Naive B cell (primary cell): ENCODE results near the gene MS4A18. TPM values are rescaled to one million over a fixed set of nuclear protein-coding genes. Genes with fewer than 3 reads are reported as not detected.

Experiments used
- ATAC-seq, 2 donors: fragments of 150-1000 bp; cut with Tn5 transposase; 2 replicates each; pipeline ENCODE4 v1.10.0; 2021; ENCODE audit warnings: low read depth in 2 of 2, mild to moderate bottlenecking in 2 of 2, moderate library complexity in 2 of 2
- DNase-seq: peaks from one replicate; pipeline ENCODE4 v3.0.0; 2022
- H3K27ac Mint-ChIP-seq, 6 donors: one replicate each; pipeline ENCODE4 v1.8.0; 2020 to 2022; ENCODE audit warnings: mild to moderate bottlenecking in 6 of 6, mixed read lengths in 6 of 6, moderate library complexity in 5 of 6, inconsistent platforms in 2 of 6
- H3K27me3 Mint-ChIP-seq, 3 donors: one replicate each; pipeline ENCODE4 v1.8.0; 2021 to 2022; ENCODE audit warnings: mixed read lengths in 3 of 3, mild to moderate bottlenecking in 1 of 3
- H3K36me3 Mint-ChIP-seq, 2 donors: one replicate each; pipeline ENCODE4 v1.8.0; 2020 to 2022; ENCODE audit warnings: mixed read lengths in 2 of 2, inconsistent platforms in 1 of 2, mild to moderate bottlenecking in 1 of 2
- H3K4me1 Mint-ChIP-seq, 3 donors: one replicate each; pipeline ENCODE4 v1.8.0; 2020 to 2022; ENCODE audit warnings: mixed read lengths in 3 of 3, inconsistent platforms in 1 of 3, mild to moderate bottlenecking in 1 of 3, moderate library complexity in 1 of 3
- H3K4me3 Mint-ChIP-seq, 8 donors: one replicate each; pipeline ENCODE4 v1.8.0; 2020 to 2022; ENCODE audit warnings: mild to moderate bottlenecking in 8 of 8, mixed read lengths in 8 of 8, moderate library complexity in 8 of 8, inconsistent platforms in 2 of 8
- H3K9me3 Mint-ChIP-seq, 7 donors: one replicate each; pipeline ENCODE4 v1.8.0; 2020 to 2022; ENCODE audit warnings: mixed read lengths in 7 of 7, mild to moderate bottlenecking in 5 of 7, inconsistent platforms in 2 of 7, moderate library complexity in 1 of 7
- polyA plus RNA-seq, 6 donors: library from polyadenylated mRNA; unstranded; fragments of 300-500 nt; fragmentation: Illumina TruSeq; gene quantifications; one replicate each; pipeline ENCODE4 v1.2.3, GENCODE V29; 2021; ENCODE audit warnings: low read depth in 6 of 6

MS4A18 gene
- polyA plus RNA-seq, 6 donors from 2014 or later = not detected

DNA sequence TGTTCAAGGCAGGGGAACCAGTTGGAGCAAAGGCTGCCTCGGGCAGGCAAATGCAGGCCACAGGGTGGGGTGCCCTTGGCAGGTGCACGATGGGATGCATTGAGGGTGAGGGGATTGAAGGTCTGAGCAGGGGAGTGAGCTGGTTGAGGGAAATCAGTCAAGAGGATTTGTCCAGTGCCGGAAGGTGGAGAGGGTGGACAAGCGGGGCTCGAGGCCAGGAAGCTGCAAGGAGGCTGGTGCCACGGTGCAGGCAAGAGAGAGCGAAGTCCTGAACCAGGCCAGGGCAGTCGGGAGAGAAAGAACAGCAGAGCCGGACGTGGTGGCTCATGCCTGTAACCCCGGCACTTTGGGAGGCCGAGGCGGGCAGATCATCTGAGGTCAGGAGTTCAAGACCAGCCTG lies 50.2 kb downstream of the MS4A18 start:
- Mint-ChIP-seq H3K4me1 (peaks cover 16 to 19% (median 17%) of the 10 kb centered on the region in 3 donors), H3K27me3 (peaks cover 3 to 24% (median 12%) of the 10 kb centered on the region in 3 donors), H3K9me3 (no peaks in the 10 kb centered on the region), H3K4me3 (peak overlapping the region in 2 of 8 donors; percentile 29 to 73), H3K27ac (peak overlapping the region in 1 of 6 donors; percentile 51), H3K36me3 (no peaks in the 10 kb centered on the region)
- ATAC-seq = no peak
- DNase-seq = no peak

DNA sequence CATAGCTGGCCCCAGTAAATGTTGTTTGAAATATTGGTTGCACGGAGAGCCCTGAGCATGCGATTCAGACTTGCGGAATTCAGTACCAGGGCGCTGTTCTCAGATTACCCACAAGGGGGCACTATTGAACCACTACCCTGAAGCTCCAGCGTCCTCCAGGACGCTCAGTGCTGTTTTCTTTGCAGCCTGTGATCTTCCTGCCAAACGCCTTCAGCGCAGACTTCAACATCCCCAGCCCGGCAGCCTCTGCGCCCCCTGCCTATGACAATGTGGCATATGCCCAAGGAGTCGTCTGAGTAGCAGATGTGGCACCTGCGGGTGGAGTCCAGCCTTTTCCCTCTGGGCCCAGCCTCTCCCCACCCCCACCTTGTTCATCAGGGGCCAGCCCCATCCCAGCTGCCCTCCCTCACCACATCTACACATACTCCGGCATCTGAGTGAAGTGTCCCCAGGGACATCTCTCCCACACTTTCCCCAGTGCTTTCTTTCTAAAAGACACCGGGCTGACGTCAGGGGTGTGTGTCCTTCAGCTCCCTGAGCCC lies 51.0 kb downstream of the MS4A18 start:
- H3K4me1 Mint-ChIP-seq = peaks cover 16 to 19% (median 17%) of the 10 kb centered on the region in 3 donors
- DNase-seq = peak; percentile 74
- H3K36me3 Mint-ChIP-seq = no peaks in the 10 kb centered on the region
- H3K27ac Mint-ChIP-seq = peak overlapping the region in 4 of 6 donors; percentile 37 to 84 (median 54)
- peak; percentile 95 to 96 for ATAC-seq
- peaks cover 3 to 20% (median 8%) of the 10 kb centered on the region in 3 donors for H3K27me3 Mint-ChIP-seq
- peak overlapping the region in 4 of 8 donors; percentile 12 to 78 (median 50) for H3K4me3 Mint-ChIP-seq
- no peaks in the 10 kb centered on the region for H3K9me3 Mint-ChIP-seq

DNA sequence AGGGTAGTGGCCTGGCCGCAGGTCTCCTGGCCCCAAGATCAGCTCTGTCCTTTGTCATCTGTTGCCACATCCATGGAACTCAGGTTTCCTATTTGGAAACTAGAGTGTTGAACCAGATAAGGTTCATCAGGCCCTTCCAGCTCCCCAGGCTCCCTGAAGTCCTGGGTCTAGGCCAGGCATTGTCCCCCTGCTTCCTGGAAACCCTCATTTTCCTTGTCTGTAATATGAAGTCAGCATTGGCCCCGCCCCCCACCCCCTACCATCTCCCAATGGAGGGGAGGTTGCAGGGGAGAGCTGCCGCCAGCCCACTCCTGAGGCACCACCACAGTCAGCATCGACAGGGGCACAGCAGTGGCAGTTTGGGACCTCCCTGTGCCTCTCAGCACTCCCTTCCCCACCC lies 51.6 kb downstream of the MS4A18 start:
- Mint-ChIP-seq H3K27ac (peak overlapping the region in 1 of 6 donors; percentile 54), H3K4me1 (peaks cover 16 to 19% (median 17%) of the 10 kb centered on the region in 3 donors), H3K27me3 (peaks cover 3 to 20% (median 8%) of the 10 kb centered on the region in 3 donors), H3K4me3 (no peak overlapping the region), H3K36me3 (no peaks in the 10 kb centered on the region), H3K9me3 (no peaks in the 10 kb centered on the region)
- ATAC-seq (no peak), DNase-seq (no peak)

DNA sequence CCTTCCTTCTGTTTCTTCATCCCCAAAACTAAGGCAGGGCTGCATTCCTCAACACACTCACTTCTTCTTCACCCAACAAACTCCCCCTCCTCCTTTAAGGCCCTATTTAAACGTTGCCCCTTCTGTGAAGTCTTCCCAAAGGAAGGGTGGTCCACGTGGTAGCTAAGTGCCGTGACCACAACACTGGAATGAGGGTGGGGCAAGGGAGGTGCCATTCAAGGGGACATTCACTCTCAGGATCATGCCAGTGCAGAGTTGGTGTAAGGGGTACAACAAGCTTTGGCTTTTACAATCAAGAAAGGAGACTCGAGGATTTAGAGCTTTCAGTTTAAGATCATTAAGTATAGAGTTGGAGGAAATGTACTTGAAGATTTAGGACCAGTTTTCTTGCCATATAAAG lies 52.6 kb downstream of the MS4A18 start:
- ATAC-seq (no peak), DNase-seq (no peak)
- Mint-ChIP-seq H3K9me3 (no peaks in the 10 kb centered on the region), H3K4me1 (peaks cover 16 to 19% (median 17%) of the 10 kb centered on the region in 3 donors), H3K4me3 (no peak overlapping the region), H3K27me3 (peaks cover 0 to 11% (median 3%) of the 10 kb centered on the region in 3 donors), H3K27ac (no peak overlapping the region), H3K36me3 (no peaks in the 10 kb centered on the region)

DNA sequence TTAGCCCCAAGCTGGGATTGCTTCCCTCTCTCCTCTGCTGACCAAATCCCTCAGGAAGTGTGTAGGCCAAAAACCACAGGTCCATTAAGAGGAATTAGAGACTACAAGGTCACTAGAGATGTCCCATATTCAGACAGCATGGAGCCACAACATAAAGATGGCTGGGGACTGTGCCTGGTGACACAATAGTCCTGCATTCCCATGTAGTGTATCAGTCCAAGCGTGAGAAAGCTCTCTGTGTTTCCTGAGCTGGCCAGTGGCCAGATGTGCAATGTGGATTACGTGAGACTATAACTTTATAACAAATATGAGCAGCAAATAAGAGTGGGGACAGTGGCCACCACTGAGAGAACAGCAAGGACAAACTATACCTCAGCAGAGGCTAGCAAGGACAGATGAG lies 53.1 kb downstream of the MS4A18 start:
- peaks cover 16 to 19% (median 17%) of the 10 kb centered on the region in 3 donors for H3K4me1 Mint-ChIP-seq
- peaks cover 0 to 10% (median 3%) of the 10 kb centered on the region in 3 donors for H3K27me3 Mint-ChIP-seq
- ATAC-seq (no peak), DNase-seq (no peak)
- no peaks in the 10 kb centered on the region for H3K9me3 Mint-ChIP-seq
- peak overlapping the region in 1 of 6 donors; percentile 6 for H3K27ac Mint-ChIP-seq
- no peak overlapping the region for H3K4me3 Mint-ChIP-seq
- H3K36me3 Mint-ChIP-seq = no peaks in the 10 kb centered on the region

DNA sequence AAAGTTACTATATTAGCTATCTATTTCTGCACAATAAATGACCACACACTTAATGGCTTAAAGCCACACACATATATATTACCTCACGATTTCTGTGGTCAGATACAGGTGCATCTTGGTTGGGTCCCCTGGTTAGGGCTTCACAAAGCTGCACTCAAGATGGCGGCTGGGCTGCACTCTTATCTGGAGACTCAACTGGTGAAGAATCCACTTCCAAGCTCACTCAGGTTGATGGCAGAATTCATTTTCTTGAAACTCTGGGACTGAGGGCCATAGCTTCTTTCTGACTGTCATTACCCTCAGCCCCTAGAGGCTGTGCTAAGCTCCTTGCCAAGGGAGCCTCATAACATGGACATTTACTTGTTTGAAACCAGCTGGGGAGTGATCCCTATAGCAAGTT lies 55.5 kb downstream of the MS4A18 start:
- H3K9me3 Mint-ChIP-seq = no peaks in the 10 kb centered on the region
- H3K27ac Mint-ChIP-seq = no peak overlapping the region
- peaks cover 0 to 3% (median 0%) of the 10 kb centered on the region in 3 donors for H3K27me3 Mint-ChIP-seq
- ATAC-seq (no peak), DNase-seq (no peak)
- H3K4me1 Mint-ChIP-seq = peaks cover 0 to 9% (median 7%) of the 10 kb centered on the region in 3 donors
- no peak overlapping the region for H3K4me3 Mint-ChIP-seq
- no peaks in the 10 kb centered on the region for H3K36me3 Mint-ChIP-seq

DNA sequence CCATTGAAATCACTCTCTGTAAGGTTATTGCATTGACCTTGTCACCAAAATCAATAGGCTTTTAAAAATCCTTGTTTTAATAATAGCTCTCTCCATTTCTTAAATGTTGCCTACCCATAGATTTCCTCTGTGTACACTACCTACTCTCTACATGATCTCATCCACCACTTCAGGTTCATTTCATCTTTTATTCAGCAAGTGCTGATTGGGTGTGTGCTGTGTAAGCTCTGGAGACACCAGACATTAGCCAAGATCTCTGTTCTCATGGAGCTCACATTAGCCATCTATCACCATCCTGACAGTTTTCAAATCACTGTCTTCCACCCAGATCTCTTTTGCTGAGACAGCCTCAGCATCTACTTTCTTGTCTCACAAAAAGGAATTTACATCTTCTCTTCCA lies 56.3 kb downstream of the MS4A18 start:
- no peak for ATAC-seq
- no peak for DNase-seq
- no peaks in the 10 kb centered on the region for H3K9me3 Mint-ChIP-seq
- no peaks in the 10 kb centered on the region for H3K27me3 Mint-ChIP-seq
- H3K27ac Mint-ChIP-seq = no peak overlapping the region
- H3K4me1 Mint-ChIP-seq = peaks cover 0 to 2% (median 1%) of the 10 kb centered on the region in 3 donors
- no peak overlapping the region for H3K4me3 Mint-ChIP-seq
- H3K36me3 Mint-ChIP-seq = no peaks in the 10 kb centered on the region

DNA sequence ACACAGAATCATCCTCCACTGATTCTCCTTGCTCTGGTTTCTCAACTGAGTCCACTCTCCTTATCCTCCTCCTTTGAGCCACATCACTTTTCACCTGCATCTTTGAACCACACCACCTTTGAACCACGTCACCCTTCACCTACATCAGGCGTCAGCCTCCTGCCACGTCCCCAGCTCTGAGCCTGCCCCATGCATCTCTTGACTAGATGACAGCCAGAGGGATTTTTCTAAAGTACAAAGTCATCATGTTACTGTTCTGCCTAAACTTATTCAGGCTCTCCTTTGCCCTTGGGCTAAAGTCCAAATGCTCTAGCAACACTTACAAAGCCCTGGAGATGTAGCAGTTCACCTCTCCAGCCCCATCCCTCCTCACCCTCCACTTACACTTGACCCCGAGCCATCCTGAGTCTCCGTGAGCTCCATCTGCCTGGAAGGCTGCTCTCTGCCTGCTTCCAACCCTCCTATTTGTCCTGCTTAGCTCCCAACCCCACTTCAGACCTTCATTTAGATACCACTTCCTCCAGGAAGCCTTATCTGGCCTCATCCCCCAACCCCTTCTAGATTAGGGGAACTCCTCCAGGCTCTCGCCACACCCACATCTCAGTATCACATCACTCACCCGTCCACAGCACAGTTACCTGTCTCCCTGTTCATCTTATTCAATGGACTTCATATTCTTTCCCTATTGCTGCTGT lies 56.9 kb downstream of the MS4A18 start:
- ATAC-seq = no peak
- no peak overlapping the region for H3K27ac Mint-ChIP-seq
- no peaks in the 10 kb centered on the region for H3K27me3 Mint-ChIP-seq
- H3K4me3 Mint-ChIP-seq = no peak overlapping the region
- DNase-seq = no peak
- no peaks in the 10 kb centered on the region for H3K36me3 Mint-ChIP-seq
- H3K9me3 Mint-ChIP-seq = no peaks in the 10 kb centered on the region
- no peaks in the 10 kb centered on the region for H3K4me1 Mint-ChIP-seq

DNA sequence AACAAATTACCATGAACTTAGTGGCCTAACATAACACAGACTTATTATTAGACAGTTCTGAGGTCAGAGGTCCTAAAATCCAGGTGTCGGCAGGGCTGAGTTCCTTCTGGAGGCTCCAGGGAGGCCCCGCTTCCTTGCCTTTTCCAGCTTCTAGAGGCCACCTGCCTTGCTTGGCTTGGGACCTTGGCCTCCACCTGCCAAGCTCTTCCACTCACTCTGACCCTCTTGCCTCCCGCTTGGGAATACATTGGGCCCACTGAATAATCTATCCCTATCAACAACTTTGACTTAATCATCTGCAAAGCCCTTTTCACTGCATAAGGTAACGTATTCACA lies 57.4 kb downstream of the MS4A18 start:
- H3K4me3 Mint-ChIP-seq = no peak overlapping the region
- no peaks in the 10 kb centered on the region for H3K9me3 Mint-ChIP-seq
- H3K27me3 Mint-ChIP-seq = no peaks in the 10 kb centered on the region
- ATAC-seq (no peak), DNase-seq (no peak)
- H3K4me1 Mint-ChIP-seq = no peaks in the 10 kb centered on the region
- H3K27ac Mint-ChIP-seq = no peak overlapping the region
- H3K36me3 Mint-ChIP-seq = no peaks in the 10 kb centered on the region

DNA sequence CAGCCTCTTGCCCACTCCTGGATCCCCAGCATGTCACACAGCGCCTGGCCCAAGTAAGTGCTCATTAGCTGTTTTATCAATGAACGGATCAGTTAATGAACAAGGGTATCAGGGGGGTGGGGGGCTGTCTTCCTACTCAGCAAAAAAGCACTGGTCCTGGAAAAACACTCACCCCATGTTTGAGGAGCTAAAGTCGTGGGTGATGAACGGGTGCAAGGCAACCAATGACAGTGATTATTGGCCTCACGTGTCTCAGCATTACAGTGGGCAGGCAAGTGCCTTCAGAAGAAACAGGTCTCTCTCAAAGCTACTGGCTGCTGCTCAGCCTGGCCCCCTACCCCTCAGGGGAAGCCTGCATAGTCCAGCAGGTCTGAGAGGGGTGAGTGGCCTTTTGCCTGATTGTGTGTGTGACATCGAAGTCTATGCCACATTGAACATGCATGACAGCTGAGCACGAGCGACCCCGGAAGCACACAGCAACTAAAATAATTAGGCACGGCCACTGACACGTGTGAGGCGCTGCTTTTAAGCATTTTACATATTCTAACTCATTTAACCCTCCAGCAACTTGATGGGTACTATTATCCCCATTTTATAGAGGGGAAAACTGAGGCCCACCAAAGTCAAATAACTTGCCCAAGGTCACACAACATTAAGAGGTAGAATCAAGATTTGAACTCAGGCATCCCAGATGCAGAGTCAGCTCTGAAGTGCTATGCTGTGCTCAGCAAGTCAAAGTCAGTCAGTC lies 58.0 kb downstream of the MS4A18 start:
- Mint-ChIP-seq H3K27me3 (no peaks in the 10 kb centered on the region), H3K36me3 (no peaks in the 10 kb centered on the region), H3K27ac (no peak overlapping the region), H3K9me3 (no peaks in the 10 kb centered on the region), H3K4me3 (no peak overlapping the region), H3K4me1 (no peaks in the 10 kb centered on the region)
- DNase-seq = no peak
- no peak for ATAC-seq

DNA sequence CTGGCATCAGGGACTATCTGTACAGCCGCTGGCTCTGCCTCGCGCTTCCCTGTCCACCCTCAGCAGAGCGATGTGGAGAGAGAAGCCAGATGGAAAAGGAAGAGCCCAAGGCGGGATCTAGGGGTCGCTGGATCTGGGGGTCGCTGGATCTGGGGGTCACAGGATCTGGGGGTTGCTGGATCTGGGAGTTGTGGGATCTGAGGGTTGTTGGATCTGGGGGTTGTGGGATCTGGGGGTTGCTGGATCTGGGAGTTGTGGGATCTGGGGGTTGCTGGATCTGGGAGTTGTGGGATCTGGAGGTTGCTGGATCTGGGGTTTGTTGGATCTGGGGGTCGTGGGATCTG lies 58.6 kb downstream of the MS4A18 start:
- Mint-ChIP-seq H3K36me3 (no peaks in the 10 kb centered on the region), H3K27me3 (no peaks in the 10 kb centered on the region), H3K27ac (no peak overlapping the region), H3K4me3 (no peak overlapping the region), H3K4me1 (no peaks in the 10 kb centered on the region), H3K9me3 (no peaks in the 10 kb centered on the region)
- ATAC-seq (no peak), DNase-seq (no peak)

DNA sequence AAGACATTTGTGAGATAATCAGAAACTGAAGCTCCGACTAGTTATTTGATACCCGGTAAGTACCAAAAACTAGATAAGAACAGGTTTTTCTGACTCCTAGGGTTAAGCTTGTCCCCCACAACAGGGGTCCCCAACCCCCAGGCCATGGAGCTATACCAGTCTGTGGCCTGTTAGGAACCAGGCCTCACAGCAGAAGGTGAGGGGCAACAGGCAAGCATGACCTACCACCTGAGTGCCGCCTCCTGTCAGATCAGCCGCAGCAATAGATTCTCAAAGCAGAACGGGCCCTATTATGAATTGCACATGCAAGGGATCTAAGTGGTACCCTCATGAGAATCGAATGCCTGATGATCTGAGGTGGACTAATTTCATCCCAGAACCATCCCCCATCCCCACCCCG lies 59.4 kb downstream of the MS4A18 start:
- Mint-ChIP-seq H3K4me3 (no peak overlapping the region), H3K36me3 (no peaks in the 10 kb centered on the region), H3K9me3 (no peaks in the 10 kb centered on the region), H3K27ac (no peak overlapping the region), H3K27me3 (no peaks in the 10 kb centered on the region), H3K4me1 (no peaks in the 10 kb centered on the region)
- DNase-seq = no peak
- no peak for ATAC-seq

DNA sequence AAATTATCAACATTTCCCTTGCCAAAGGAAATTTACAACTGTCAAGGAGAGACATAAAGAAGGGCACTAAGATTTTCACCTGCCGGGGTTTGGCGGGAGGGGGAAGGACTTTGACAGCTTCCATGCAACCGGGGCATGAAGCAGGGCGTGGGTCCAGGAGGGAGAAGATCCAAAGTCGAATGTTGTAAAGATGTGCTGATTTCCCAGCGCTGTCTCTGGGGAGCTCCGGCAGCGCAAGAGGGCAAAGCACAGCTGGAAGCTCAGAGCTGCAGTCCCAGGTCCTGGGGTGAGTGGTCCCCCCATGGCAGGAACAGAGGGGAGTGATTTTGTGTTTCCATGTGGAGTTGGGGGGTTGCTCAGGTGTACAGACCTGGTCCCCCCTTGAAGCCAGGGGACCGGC lies 60.6 kb downstream of the MS4A18 start, which contains the start of gene MS4A10:
Gene MS4A10 (plus strand): TSS at position 198 of the 400 bp plus-strand sequence. CDS start 5,003 bp downstream, outside the sequence.
- H3K27ac Mint-ChIP-seq = no peak within 1 kb of the TSS
- no peaks in the 10 kb centered on the region for H3K27me3 Mint-ChIP-seq
- H3K4me1 Mint-ChIP-seq = no peaks in the 10 kb centered on the region
- no peaks in the 10 kb centered on the region for H3K36me3 Mint-ChIP-seq
- no peak within 1 kb of the TSS for H3K4me3 Mint-ChIP-seq
- no peak for DNase-seq
- H3K9me3 Mint-ChIP-seq = no peaks in the 10 kb centered on the region
- ATAC-seq = no peak

DNA sequence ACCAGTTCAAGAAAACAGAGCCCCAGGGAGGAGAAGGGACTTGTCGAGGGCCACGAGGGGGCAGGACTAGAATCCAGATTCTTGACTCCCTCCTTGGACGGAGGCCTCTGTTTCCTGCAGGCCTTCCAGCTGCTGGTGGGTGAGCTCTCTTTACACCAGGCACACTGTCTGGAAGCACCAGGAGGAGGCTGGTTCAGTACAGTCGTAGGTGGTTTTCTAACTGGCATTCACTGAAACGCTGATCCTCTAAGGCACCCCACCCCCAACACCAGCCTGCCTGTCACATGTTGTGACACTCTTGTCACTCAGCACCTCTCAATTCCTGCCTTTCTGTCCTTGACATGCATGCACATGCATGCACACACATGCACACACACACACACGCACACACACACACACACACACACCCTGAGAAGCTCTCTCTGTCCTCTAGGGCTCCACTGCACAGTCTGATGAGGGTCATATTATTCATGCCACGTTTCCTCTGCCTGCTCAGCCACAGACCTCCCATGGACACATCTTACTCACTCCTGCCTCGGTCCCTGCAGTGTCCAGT lies 61.4 kb downstream of the MS4A18 start:
- Mint-ChIP-seq H3K27me3 (no peaks in the 10 kb centered on the region), H3K9me3 (no peaks in the 10 kb centered on the region), H3K4me1 (no peaks in the 10 kb centered on the region), H3K4me3 (no peak overlapping the region), H3K36me3 (no peaks in the 10 kb centered on the region), H3K27ac (no peak overlapping the region)
- DNase-seq = no peak
- no peak for ATAC-seq
